HepG2 (cell line): Measurements from ENCODE around the gene ZNF578. TPM values are rescaled to one million over a fixed set of nuclear protein-coding genes. Genes with fewer than 3 reads are reported as not detected.

Experiments used
- ATAC-seq: fragments of 200-7000 bp; cut with Tn5 transposase; 3 replicates; pipeline ENCODE4 v1.9.1; 2020; ENCODE audit warnings: mild to moderate bottlenecking, moderate library complexity
- BruUV-seq: library from RNA; stranded (reverse); fragments of 400-500 nt; replicated peaks from 2 replicates; lab custom pipeline; 2021; lab: Mats Ljungman, UMichigan
- CTCF ChIA-PET: fragments of 300-600 bp; formaldehyde crosslinking; extraction: SDS; loops from one replicate; lab custom pipeline; 2021; ENCODE audit warnings: low total read pairs, inconsistent platforms, low intra/inter-chr PET ratio; lab: Yijun Ruan, JAX
- POLR2A ChIA-PET: fragments of 350-600 bp; sonication (Branson Sonifier 250); formaldehyde crosslinking; loops from one replicate; lab custom pipeline; 2020; ENCODE audit warnings: antibody characterized with exemption, inconsistent platforms; lab: Yijun Ruan, JAX
- DNase-seq: peaks from one replicate; pipeline ENCODE4 v3.0.0-alpha.2; 2015; ENCODE audit warnings: low spot score
- FAIRE-seq: peaks from 3 replicates; lab custom pipeline; 2011; peaks lifted over from hg19 to GRCh38; lab: Jason Lieb, UNC
- H2AFZ ChIP-seq: one replicate; pipeline ENCODE4 v1.6.1; 2011; ENCODE audit warnings: low read length, inconsistent platforms
- H3K27ac ChIP-seq: fragments of 300-600 bp; 3 replicates; pipeline ENCODE4 v1.8.0; 2011; ENCODE audit warnings: mixed run types, mild to moderate bottlenecking, mixed read lengths, low read length, inconsistent platforms; ENCODE audit not compliant: insufficient read depth; ENCODE audit errors: extremely low read length
- H3K27me3 ChIP-seq, 2 experiments: fragments of 200-600 bp in 1 of 2; 2 replicates in 1 of 2; 3 replicates in 1 of 2; pipeline versions ENCODE4 v1.6.0 to v1.8.0; 2011; ENCODE audit warnings: low read length in 2 of 2, mild to moderate bottlenecking in 2 of 2, moderate library complexity in 2 of 2, inconsistent platforms in 1 of 2; ENCODE audit not compliant: insufficient read depth in 2 of 2, control insufficient read depth in 1 of 2
- H3K36me3 ChIP-seq, 2 experiments: fragments of 200-600 bp in 1 of 2; replicated peaks in 1 of 2; 2 replicates in 1 of 2; 3 replicates in 1 of 2; pipeline versions ENCODE4 v1.5.1 to v1.8.0; 2011; ENCODE audit warnings: low read length in 2 of 2, inconsistent platforms in 1 of 2; ENCODE audit not compliant: insufficient read depth in 2 of 2, control insufficient read depth in 1 of 2
- H3K4me1 ChIP-seq: 2 replicates; pipeline ENCODE4 v1.5.1; 2012; ENCODE audit warnings: low read length, inconsistent platforms; ENCODE audit not compliant: insufficient read depth
- H3K4me2 ChIP-seq: 2 replicates; pipeline ENCODE4 v1.6.0; 2011; ENCODE audit warnings: low read depth, low read length, inconsistent platforms
- H3K4me3 ChIP-seq, 3 experiments: fragments of 200-600 bp in 1 of 3; sonication (generic), shearing (Covaris generic) in 1 of 3; replicated peaks in 1 of 3; 2 replicates each; pipeline ENCODE4 v1.5.1; 2011 to 2016; ENCODE audit warnings: low read length in 3 of 3, inconsistent platforms in 2 of 3, low read depth in 2 of 3, mild to moderate bottlenecking in 2 of 3, control low read depth in 1 of 3, mixed read lengths in 1 of 3; ENCODE audit not compliant: insufficient read depth in 1 of 3
- H3K79me2 ChIP-seq: one replicate; pipeline ENCODE4 v1.6.1; 2011; ENCODE audit warnings: low read length, inconsistent platforms; ENCODE audit not compliant: insufficient read depth
- H3K9ac ChIP-seq: 2 replicates; pipeline ENCODE4 v1.6.0; 2011; ENCODE audit warnings: mild to moderate bottlenecking, low read depth, low read length, inconsistent platforms; ENCODE audit not compliant: insufficient read depth
- H3K9me3 ChIP-seq: 2 replicates; pipeline ENCODE4 v1.5.1; 2012; ENCODE audit warnings: mild to moderate bottlenecking, low read length
- H4K20me1 ChIP-seq: 2 replicates; pipeline ENCODE4 v1.6.0; 2011; ENCODE audit warnings: inconsistent platforms, mild to moderate bottlenecking, low read length, moderate library complexity; ENCODE audit not compliant: insufficient read depth
- BCL6 ChIP-seq: IDR thresholded peaks from 2 replicates; pipeline ENCODE4 v1.6.1; 2016; ENCODE audit warnings: missing genetic modification reagents, missing compliant biosample characterization
- CHCHD3 ChIP-seq: sonication (generic); formaldehyde crosslinking; IDR thresholded peaks from 2 replicates; pipeline ENCODE4 v1.8.0; 2022; ENCODE audit warnings: mild to moderate bottlenecking, missing genetic modification reagents, moderate library complexity
- CHD2 ChIP-seq: IDR thresholded peaks from 2 replicates; pipeline ENCODE4 v1.6.1; 2011; ENCODE audit warnings: low read depth, low read length, improper control_type of control experiment
- HDAC6 ChIP-seq: fragments of 200-600 bp; sonication (generic); IDR thresholded peaks from 2 replicates; pipeline ENCODE4 v1.7.0; 2017; ENCODE audit warnings: mild to moderate bottlenecking, antibody characterized with exemption, low read length, low read depth
- MBD4 ChIP-seq: IDR thresholded peaks from 2 replicates; pipeline ENCODE4 v1.6.1; 2012; ENCODE audit warnings: low read length, inconsistent platforms, borderline replicate concordance
- NFYC ChIP-seq: IDR thresholded peaks from 2 replicates; pipeline ENCODE4 v1.6.1; 2016; ENCODE audit warnings: missing genetic modification reagents, missing compliant biosample characterization
- POLR2AphosphoS5 ChIP-seq: IDR thresholded peaks from 2 replicates; pipeline ENCODE4 v1.6.1; 2012; ENCODE audit warnings: low read depth, low read length
- ZBTB7B ChIP-seq: sonication (generic); formaldehyde crosslinking; IDR thresholded peaks from 2 replicates; pipeline ENCODE4 v1.4.0; 2020; ENCODE audit warnings: missing genetic modification reagents
- ZFP90 ChIP-seq: sonication (generic); formaldehyde crosslinking; IDR thresholded peaks from 2 replicates; pipeline ENCODE4 v1.8.0; 2022; ENCODE audit warnings: missing genetic modification reagents, mild to moderate bottlenecking, inconsistent platforms, borderline replicate concordance
- ZNF121 ChIP-seq: sonication (generic); formaldehyde crosslinking; IDR thresholded peaks from 2 replicates; pipeline ENCODE4 v1.5.0; 2020; ENCODE audit warnings: mild to moderate bottlenecking, missing genetic modification reagents
- ZNF282 ChIP-seq: fragments of 450-650 bp; IDR thresholded peaks from 2 replicates; pipeline ENCODE4 v1.6.1; 2018; ENCODE audit not compliant: partially characterized antibody
- ZNF431 ChIP-seq: sonication (generic); formaldehyde crosslinking; IDR thresholded peaks from 2 replicates; pipeline ENCODE4 v1.9.0; 2022; ENCODE audit warnings: missing genetic modification reagents, low read depth, mild to moderate bottlenecking, borderline replicate concordance
- ZNF441 ChIP-seq: sonication (generic); formaldehyde crosslinking; IDR thresholded peaks from 2 replicates; pipeline ENCODE4 v1.7.0; 2021; ENCODE audit warnings: missing genetic modification reagents, borderline replicate concordance
- ZNF660 ChIP-seq: sonication (generic); formaldehyde crosslinking; IDR thresholded peaks from 2 replicates; pipeline ENCODE4 v1.5.1; 2020; ENCODE audit warnings: mild to moderate bottlenecking, low read depth, missing genetic modification reagents, borderline replicate concordance
- ZNF878 ChIP-seq: sonication (generic); formaldehyde crosslinking; IDR thresholded peaks from 2 replicates; pipeline ENCODE4 v1.8.1; 2023; ENCODE audit warnings: mild to moderate bottlenecking, missing genetic modification reagents, moderate library complexity
- WGBS: methylation state at CpG from one replicate; pipeline ENCODE4 v1.1.6; 2017; ENCODE audit warnings: low lambda C conversion rate; 5-methylcytosine and 5-hydroxymethylcytosine counted together
- in situ Hi-C: cut with HindIII; loops from 2 replicates; pipeline ENCODE4 v1.10.0; 2017; ENCODE audit warnings: low pct_unique_long_range_greater_than_20kb; ENCODE audit not compliant: extremely low pct_ligation_motif_present
- intact Hi-C: fragments of 100-400 bp; cut with micrococcal nuclease; formaldehyde crosslinking; loops from one replicate; pipeline ENCODE4 v1.10.0; 2022; ENCODE audit not compliant: unreplicated experiment
- polyA plus RNA-seq, 8 experiments: library from polyadenylated mRNA; depleted of rRNA in 3 of 8; stranded (reverse) in 7 of 8; unstranded in 1 of 8; fragments of >200 nt; fragmentation: Illumina TruSeq in 4 of 8; extraction: Trizol in 4 of 8; gene quantifications; 2 replicates each; pipeline versions ENCODE4 v1.2.1 to v1.2.3, GENCODE V29; 2011 to 2016; ENCODE audit warnings: low read depth in 4 of 8, missing spikeins in 1 of 8, mixed read lengths in 1 of 8; ENCODE audit not compliant: insufficient read depth in 1 of 8
- total RNA-seq, 5 experiments: library from RNA; depleted of rRNA; stranded (reverse); fragments of >200 nt; fragmentation: Illumina TruSeq; extraction: Trizol; gene quantifications; 2 replicates each; pipeline ENCODE4 v1.2.3, GENCODE V29; 2016; ENCODE audit warnings: low read depth in 1 of 5
- TF ChIP-seq, protein P1 (sequence below): sonication (generic); formaldehyde crosslinking; IDR thresholded peaks from 2 replicates; pipeline ENCODE4 v1.8.0; 2022; ENCODE audit warnings: mild to moderate bottlenecking, missing genetic modification reagents, moderate library complexity
- TF ChIP-seq, protein P2 (sequence below): sonication (generic); formaldehyde crosslinking; IDR thresholded peaks from 2 replicates; pipeline ENCODE4 v1.9.0; 2021; ENCODE audit warnings: missing genetic modification reagents, borderline replicate concordance
- TF ChIP-seq, protein P3 (sequence below): sonication (generic); formaldehyde crosslinking; IDR thresholded peaks from 2 replicates; pipeline ENCODE4 v1.8.1; 2023; ENCODE audit warnings: mild to moderate bottlenecking, moderate library complexity, missing genetic modification reagents
- TF ChIP-seq, protein P4 (sequence below): sonication (generic); formaldehyde crosslinking; IDR thresholded peaks from 2 replicates; pipeline ENCODE4 v1.5.1; 2020; ENCODE audit warnings: missing genetic modification reagents, mild to moderate bottlenecking, borderline replicate concordance
- TF ChIP-seq, protein P5 (sequence below): sonication (generic); formaldehyde crosslinking; conservative IDR thresholded peaks from 2 replicates; pipeline ENCODE4 v1.5.0; 2020; ENCODE audit warnings: missing genetic modification reagents

Gene ZNF578
- total and polyA plus RNA-seq, 2 of the 13 experiments (the other 11 are each of a cell fraction or from before 2014, with no cell fraction given) = not detected

DNA sequence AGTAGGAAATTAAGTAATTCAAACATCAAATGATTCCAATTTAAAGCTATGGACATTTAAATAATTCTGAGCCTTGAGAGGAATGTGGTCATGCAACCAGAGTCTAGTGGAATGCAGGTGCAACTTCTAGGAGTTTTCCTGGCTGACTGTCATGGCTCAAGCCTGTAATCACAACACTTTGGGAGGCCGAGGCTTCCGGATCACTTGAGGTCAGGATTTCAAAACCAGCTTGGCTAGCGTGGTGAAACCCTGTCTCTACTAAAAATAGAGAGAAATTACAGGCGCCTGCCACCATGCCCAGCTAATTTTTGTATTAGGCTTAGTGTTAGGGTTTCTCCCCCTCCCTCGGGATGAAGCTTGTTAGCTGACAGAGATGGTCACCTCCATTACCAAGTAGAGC lies 80.5 kb downstream of the ZNF578 start:
- H4K20me1 ChIP-seq = no peaks in the 10 kb centered on the region
- H3K9me3 ChIP-seq = peaks cover 3% of the 10 kb centered on the region
- no peak overlapping the region for H3K27ac ChIP-seq
- intact Hi-C loops = no loop called here
- WGBS = 95% methylated on average over 3 of the region's 5 CpGs
- TF ChIP-seq MBD4 (no peak), ZFP90 (no peak), ZNF282 (no peak), BCL6 (no peak), CHCHD3 (CRISPR knock-in tag) (no peak), ZNF660 (CRISPR knock-in tag) (no peak), POLR2AphosphoS5 (no peak), HDAC6 (no peak), ZNF121 (no peak), ZNF431 (no peak), ZNF441 (no peak), NFYC (CRISPR knock-in tag) (no peak), CHD2 (no peak), ZNF878 (CRISPR knock-in tag) (no peak), ZBTB7B (CRISPR knock-in tag) (no peak)
- TF ChIP-seq, protein P1, sequence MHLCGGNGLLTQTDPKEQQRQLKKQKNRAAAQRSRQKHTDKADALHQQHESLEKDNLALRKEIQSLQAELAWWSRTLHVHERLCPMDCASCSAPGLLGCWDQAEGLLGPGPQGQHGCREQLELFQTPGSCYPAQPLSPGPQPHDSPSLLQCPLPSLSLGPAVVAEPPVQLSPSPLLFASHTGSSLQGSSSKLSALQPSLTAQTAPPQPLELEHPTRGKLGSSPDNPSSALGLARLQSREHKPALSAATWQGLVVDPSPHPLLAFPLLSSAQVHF = no peak
- TF ChIP-seq, protein P2, sequence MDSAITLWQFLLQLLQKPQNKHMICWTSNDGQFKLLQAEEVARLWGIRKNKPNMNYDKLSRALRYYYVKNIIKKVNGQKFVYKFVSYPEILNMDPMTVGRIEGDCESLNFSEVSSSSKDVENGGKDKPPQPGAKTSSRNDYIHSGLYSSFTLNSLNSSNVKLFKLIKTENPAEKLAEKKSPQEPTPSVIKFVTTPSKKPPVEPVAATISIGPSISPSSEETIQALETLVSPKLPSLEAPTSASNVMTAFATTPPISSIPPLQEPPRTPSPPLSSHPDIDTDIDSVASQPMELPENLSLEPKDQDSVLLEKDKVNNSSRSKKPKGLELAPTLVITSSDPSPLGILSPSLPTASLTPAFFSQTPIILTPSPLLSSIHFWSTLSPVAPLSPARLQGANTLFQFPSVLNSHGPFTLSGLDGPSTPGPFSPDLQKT (CRISPR knock-in tag) = no peak
- TF ChIP-seq, protein P3, sequence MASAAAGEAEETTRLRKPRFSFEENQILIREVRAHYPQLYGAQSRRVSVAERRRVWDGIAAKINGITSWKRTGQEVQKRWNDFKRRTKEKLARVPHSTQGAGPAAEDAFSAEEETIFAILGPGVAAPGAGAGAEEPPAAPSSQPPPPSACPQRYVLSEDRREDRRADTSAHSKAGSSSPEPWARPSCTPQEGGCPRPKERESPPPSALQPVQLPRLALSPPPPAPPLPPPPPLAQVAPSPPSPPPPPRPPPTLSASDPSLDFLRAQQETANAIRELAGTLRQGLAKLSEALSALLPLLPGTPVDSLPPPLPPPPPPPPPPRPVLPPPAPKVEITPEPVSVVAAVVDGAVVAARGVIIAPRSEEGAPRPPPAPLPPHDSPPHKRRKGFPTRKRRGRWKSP = no peak
- TF ChIP-seq, protein P4, sequence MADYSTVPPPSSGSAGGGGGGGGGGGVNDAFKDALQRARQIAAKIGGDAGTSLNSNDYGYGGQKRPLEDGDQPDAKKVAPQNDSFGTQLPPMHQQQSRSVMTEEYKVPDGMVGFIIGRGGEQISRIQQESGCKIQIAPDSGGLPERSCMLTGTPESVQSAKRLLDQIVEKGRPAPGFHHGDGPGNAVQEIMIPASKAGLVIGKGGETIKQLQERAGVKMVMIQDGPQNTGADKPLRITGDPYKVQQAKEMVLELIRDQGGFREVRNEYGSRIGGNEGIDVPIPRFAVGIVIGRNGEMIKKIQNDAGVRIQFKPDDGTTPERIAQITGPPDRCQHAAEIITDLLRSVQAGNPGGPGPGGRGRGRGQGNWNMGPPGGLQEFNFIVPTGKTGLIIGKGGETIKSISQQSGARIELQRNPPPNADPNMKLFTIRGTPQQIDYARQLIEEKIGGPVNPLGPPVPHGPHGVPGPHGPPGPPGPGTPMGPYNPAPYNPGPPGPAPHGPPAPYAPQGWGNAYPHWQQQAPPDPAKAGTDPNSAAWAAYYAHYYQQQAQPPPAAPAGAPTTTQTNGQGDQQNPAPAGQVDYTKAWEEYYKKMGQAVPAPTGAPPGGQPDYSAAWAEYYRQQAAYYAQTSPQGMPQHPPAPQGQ (CRISPR knock-in tag) = no peak
- TF ChIP-seq, protein P5, sequence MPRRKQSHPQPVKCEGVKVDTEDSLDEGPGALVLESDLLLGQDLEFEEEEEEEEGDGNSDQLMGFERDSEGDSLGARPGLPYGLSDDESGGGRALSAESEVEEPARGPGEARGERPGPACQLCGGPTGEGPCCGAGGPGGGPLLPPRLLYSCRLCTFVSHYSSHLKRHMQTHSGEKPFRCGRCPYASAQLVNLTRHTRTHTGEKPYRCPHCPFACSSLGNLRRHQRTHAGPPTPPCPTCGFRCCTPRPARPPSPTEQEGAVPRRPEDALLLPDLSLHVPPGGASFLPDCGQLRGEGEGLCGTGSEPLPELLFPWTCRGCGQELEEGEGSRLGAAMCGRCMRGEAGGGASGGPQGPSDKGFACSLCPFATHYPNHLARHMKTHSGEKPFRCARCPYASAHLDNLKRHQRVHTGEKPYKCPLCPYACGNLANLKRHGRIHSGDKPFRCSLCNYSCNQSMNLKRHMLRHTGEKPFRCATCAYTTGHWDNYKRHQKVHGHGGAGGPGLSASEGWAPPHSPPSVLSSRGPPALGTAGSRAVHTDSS (CRISPR knock-in tag) = no peak
- H3K4me3 ChIP-seq = no peak overlapping the region
- no peak overlapping the region for H3K9ac ChIP-seq
- BruUV-seq = no TSS peak
- peaks cover 4% of the 10 kb centered on the region for H3K4me1 ChIP-seq
- no peaks in the 10 kb centered on the region for H3K79me2 ChIP-seq
- peaks cover 0 to 8% of the 10 kb centered on the region in 2 experiments; a peak in 3 of 5 replicates for H3K36me3 ChIP-seq
- FAIRE-seq (no peak), DNase-seq (no peak), ATAC-seq (no peak)
- ChIA-PET POLR2A (interaction anchor here (0.6 kb wide), 1 partner anchor 146 kb away, joined by 6 read pairs; no protein-coding TSS in a partner anchor), CTCF (no interaction called here)
- no peak overlapping the region for H2AFZ ChIP-seq
- H3K4me2 ChIP-seq = no peak overlapping the region
- in situ Hi-C loops = no loop called here
- no peaks in the 10 kb centered on the region for H3K27me3 ChIP-seq
